Esophagus muscularis mucosa (tissue), 4 donors: ENCODE measurements around the gene AGAP4. TPM values are rescaled to one million over a fixed set of nuclear protein-coding genes. Genes with fewer than 3 reads are reported as not detected.
"Not testable (repeated sequence)": the region's sequence is repeated elsewhere in the genome, so short reads cannot be mapped to it uniquely, and the experiment has no call there.

Experiments
- DNase-seq: peaks from one replicate; pipeline ENCODE4 v3.0.0-alpha.2; 2017; ENCODE audit errors: extremely low spot score
- H3K27ac ChIP-seq, 4 donors: fragments of 200-600 bp; sonication (generic); replicated peaks in 1 of 4; 1 replicate in 3 of 4; 2 replicates in 1 of 4; pipeline ENCODE4 v1.5.1; 2016 to 2019; ENCODE audit warnings: mild to moderate bottlenecking in 1 of 4
- H3K27me3 ChIP-seq, 4 donors: fragments of 200-600 bp; sonication (generic); one replicate each; pipeline versions ENCODE4 v1.5.1 to v1.6.0; 2016 to 2019
- H3K36me3 ChIP-seq, 4 donors: fragments of 200-600 bp; sonication (generic); one replicate each; pipeline ENCODE4 v1.5.1; 2016 to 2019
- H3K4me1 ChIP-seq, 4 donors: fragments of 200-600 bp; sonication (generic); one replicate each; pipeline ENCODE4 v1.5.1; 2016 to 2019
- H3K4me3 ChIP-seq, 4 donors: fragments of 200-600 bp; sonication (generic); 1 replicate in 2 of 4; 2 replicates in 2 of 4; pipeline ENCODE4 v1.5.1; 2016 to 2019; ENCODE audit warnings: mild to moderate bottlenecking in 4 of 4, moderate library complexity in 1 of 4
- H3K9me3 ChIP-seq, 4 donors: fragments of 200-600 bp; sonication (generic); 1 replicate in 3 of 4; 2 replicates in 1 of 4; pipeline ENCODE4 v1.5.1; 2016 to 2019
- EP300 ChIP-seq: sonication (generic); formaldehyde crosslinking; IDR thresholded peaks from one replicate; pipeline ENCODE4 v1.6.1; 2017; ENCODE audit warnings: antibody characterized with exemption
- POLR2A ChIP-seq: fragments of 450-650 bp; IDR thresholded peaks from one replicate; pipeline ENCODE4 v1.6.1; 2017; ENCODE audit warnings: antibody characterized with exemption, moderate library complexity, mild to moderate bottlenecking, low read depth
- POLR2AphosphoS5 ChIP-seq, 2 donors: sonication (generic); formaldehyde crosslinking; IDR thresholded peaks; one replicate each; pipeline ENCODE4 v1.6.1; 2017; ENCODE audit warnings: antibody characterized with exemption in 2 of 2
- WGBS: methylation state at CpG from one replicate; pipeline ENCODE4 v1.1.5; 2018; 5-methylcytosine and 5-hydroxymethylcytosine counted together
- intact Hi-C: fragments of 100-400 bp; cut with DNase I; formaldehyde crosslinking; loops from one replicate; pipeline ENCODE4 v1.15.1; 2023
- total RNA-seq, 4 donors: library from RNA; depleted of rRNA; stranded (reverse); fragments of >200 nt; gene quantifications; one replicate each; pipeline versions ENCODE4 v1.1.0 to v1.2.1, GENCODE V29; 2016
- TF ChIP-seq, protein P1 (sequence below), 3 experiments: fragments of 200-600 bp in 2 of 3; fragments of 450-650 bp in 1 of 3; sonication (generic) in 2 of 3; IDR thresholded peaks; one replicate each; pipeline ENCODE4 v1.5.1; 2017 to 2019; ENCODE audit warnings: antibody characterized with exemption in 3 of 3, mild to moderate bottlenecking in 2 of 3, moderate library complexity in 1 of 3

The AGAP4 gene
- total RNA-seq, 4 donors from 2014 or later: 7.5 to 14.9 (median 8.0) TPM

DNA sequence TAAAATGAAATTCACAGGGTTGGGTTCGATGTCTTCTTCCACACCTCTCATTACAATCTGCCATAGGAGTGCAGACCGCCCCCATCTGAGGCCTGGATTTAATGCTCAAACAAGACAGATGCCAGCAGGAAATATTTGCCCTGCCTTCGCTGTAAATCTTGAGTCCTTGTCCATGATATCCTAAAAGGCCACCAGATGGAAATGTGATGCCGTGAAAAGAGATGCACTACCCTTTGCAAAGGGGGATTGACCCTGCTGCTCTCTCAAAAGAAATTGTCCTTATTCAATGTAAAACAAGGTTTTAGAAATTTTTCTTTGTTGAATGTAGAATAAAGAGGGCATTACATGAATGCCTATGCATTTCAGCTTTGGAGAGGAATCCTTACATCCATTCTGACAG is 37.5 kb downstream of the AGAP4 start:
- Histone ChIP-seq H3K27me3 (no peaks in the 10 kb centered on the region), H3K4me3 (no peak overlapping the region), H3K27ac (no peak overlapping the region), H3K4me1 (no peaks in the 10 kb centered on the region), H3K9me3 (no peaks in the 10 kb centered on the region), H3K36me3 (no peaks in the 10 kb centered on the region)
- no peak for DNase-seq
- intact Hi-C loops: no loop called here
- WGBS: 89% methylated on average over 4 of the region's 4 CpGs
- TF ChIP-seq, protein P1, sequence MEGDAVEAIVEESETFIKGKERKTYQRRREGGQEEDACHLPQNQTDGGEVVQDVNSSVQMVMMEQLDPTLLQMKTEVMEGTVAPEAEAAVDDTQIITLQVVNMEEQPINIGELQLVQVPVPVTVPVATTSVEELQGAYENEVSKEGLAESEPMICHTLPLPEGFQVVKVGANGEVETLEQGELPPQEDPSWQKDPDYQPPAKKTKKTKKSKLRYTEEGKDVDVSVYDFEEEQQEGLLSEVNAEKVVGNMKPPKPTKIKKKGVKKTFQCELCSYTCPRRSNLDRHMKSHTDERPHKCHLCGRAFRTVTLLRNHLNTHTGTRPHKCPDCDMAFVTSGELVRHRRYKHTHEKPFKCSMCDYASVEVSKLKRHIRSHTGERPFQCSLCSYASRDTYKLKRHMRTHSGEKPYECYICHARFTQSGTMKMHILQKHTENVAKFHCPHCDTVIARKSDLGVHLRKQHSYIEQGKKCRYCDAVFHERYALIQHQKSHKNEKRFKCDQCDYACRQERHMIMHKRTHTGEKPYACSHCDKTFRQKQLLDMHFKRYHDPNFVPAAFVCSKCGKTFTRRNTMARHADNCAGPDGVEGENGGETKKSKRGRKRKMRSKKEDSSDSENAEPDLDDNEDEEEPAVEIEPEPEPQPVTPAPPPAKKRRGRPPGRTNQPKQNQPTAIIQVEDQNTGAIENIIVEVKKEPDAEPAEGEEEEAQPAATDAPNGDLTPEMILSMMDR (IDR thresholded peaks at IDR 0.05): no peak
- TF ChIP-seq POLR2A (no peak), EP300 (no peak), POLR2AphosphoS5 (IDR thresholded peaks at IDR 0.05) (no peak)

DNA sequence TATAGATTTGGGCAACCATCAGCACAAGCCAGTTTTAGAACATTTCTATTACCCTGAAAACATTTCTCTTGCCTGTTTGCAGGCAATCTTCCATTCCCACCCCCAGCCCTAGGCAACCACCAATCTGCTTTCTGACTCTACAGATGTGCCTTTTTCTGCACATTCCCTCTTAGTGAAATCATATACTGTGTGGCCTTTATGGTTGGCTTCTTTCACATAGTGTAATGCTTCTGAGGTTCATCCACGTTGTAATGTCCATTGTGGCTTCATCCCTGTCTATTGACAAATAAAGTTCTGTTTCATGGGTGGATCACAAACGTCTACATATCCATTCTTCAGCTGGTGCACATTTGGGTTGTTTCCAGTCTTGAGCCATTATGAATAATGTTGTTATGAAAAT is 42.3 kb downstream of the AGAP4 start:
- H3K27me3 ChIP-seq, H3K36me3 ChIP-seq, H3K9me3 ChIP-seq, DNase-seq, H3K27ac ChIP-seq, H3K4me3 ChIP-seq, intact Hi-C loops, H3K4me1 ChIP-seq: not testable (repeated sequence)
- WGBS: 64% methylated on average over 2 of the region's 2 CpGs

DNA sequence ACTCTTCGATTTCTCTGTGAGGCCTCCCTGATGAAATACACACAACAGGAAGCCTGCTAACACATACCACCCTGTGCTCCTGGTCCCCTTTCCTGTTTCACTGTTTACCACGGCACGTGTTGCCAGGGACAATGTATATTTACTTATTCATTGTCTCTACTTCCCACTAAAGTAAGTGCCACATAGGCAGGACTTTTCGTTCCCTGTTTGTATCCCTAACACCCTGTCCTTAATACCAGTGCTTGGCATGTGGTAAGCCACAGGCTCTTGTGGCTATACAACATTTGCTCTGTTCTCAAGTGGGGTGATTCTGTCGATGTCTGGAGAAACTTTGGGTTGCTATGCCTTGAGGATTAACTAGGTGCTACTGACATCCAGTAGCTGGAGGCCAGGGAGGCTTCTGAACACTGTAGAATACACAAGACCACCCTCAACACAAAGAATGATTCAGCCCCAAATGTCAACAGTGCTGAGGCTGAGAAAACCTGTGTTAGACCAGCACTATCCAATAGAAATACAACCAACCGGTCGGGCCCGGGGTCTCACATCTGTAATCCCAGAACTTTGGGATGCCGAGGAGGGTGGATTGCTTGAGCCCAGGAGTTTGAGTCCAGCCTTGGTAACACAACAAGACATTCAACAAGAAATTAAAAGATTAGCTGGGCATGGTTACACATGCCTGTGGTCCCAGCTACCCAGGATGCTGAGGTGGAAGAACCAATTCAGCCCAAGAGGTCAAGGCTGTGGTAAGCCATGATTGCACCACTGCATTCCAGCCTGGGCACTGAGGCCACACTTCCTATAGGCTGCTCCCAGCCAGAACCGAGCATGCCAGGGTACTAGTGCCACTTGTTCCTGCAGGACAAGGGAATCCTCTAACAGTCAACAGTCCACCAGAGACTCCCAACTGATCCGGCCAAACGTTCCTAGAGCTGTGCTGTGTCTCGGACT is 44.0 kb downstream of the AGAP4 start:
- DNase-seq, H3K4me3 ChIP-seq, intact Hi-C loops, H3K36me3 ChIP-seq, H3K4me1 ChIP-seq, H3K9me3 ChIP-seq, H3K27me3 ChIP-seq, H3K27ac ChIP-seq: not testable (repeated sequence)
- WGBS: 68% methylated on average over 13 of the region's 13 CpGs

DNA sequence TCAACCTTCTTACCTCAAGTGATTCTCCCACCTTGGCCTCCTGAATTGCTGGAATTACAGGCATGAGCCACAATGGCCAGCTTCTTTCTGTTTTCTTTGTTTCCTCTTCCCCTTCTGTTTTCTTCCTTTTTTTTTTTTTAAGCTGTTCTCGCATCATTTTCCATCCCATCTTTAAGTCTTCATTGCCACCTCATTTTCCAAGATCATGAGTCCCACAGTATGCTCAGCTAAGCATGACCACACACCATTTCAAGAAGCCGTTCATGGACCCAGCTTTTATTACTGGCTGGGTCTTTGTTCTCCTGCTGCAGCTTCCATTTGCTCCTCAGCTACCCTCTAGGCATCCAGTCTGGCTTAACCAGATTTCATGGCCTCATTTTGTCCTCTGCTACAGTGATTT is 52.5 kb downstream of the AGAP4 start:
- H3K4me1 ChIP-seq, intact Hi-C loops: not testable (repeated sequence)

DNA sequence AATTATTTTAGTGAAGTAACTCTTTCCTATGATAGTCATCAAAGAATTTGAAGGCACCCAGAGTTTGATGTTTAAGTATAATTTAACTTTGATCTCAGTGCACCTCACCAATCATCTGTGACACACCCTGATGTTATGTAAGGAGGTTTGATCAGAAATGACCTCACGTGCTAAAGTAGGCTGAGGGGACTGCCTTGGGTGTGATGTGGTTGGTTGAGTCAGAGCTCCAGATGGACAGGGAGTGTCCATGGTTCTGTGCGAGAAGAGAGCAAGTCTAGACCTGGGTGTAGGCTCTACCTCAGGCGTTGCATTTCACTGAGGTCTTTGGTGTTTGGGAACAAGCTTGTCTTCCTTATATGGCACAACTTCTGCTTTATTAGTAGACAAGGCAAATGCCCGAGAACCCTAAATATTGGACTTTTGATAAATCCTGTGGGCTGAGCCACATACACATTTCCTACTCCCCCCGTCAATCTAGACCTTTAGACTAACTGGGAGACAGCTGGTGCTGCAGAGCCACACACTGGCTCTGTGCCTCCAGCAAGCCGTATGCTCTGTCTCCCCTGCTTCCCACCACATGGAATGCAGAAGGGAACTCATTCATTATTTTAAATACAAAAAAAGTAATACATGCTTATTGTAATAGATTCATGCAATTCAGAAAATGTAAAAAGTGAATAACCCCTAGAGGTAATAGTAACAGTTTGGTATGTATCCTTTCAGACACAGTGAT is 56.4 kb downstream of the AGAP4 start:
- H3K4me1 ChIP-seq, H3K27me3 ChIP-seq, H3K27ac ChIP-seq, DNase-seq, H3K4me3 ChIP-seq, H3K9me3 ChIP-seq, intact Hi-C loops: not testable (repeated sequence)
- WGBS: 82% methylated on average over 3 of the region's 6 CpGs
- H3K36me3 ChIP-seq: peaks cover 14 to 77% (median 36%) of the 10 kb centered on the region in 4 donors

More for the DNA sequence above, 52.5 kb downstream of the AGAP4 start:
- H3K4me3 ChIP-seq, H3K27ac ChIP-seq, DNase-seq, H3K9me3 ChIP-seq, H3K27me3 ChIP-seq: not testable (repeated sequence)
- 96% methylated on average over 2 of the region's 2 CpGs for WGBS
- H3K36me3 ChIP-seq: peaks cover 5 to 52% (median 17%) of the 10 kb centered on the region in 4 donors

DNA sequence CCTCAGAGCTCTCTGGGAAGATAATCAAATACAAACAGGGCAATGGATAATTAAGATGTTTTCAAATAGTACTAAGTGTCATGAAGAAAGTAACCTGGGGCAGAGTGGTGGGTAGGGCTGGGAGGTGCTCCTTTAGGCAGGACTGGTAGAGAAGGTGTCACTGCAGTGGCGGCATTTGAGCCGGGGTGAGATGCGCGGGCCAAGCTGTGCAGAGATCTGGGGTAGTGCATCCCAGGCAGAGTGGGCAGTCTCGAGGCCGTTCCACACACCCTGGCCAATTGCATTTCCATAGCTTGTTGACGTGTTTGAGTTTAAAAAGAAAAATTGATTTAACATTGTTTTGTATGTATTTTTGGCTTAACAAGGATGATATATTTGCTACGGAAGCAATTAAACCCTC is 57.3 kb downstream of the AGAP4 start:
- 97% methylated on average over 8 of the region's 8 CpGs for WGBS
- intact Hi-C loops, H3K4me1 ChIP-seq, H3K9me3 ChIP-seq, H3K27ac ChIP-seq, H3K4me3 ChIP-seq, H3K27me3 ChIP-seq, DNase-seq: not testable (repeated sequence)
- H3K36me3 ChIP-seq: peaks cover 18 to 81% (median 42%) of the 10 kb centered on the region in 4 donors

DNA sequence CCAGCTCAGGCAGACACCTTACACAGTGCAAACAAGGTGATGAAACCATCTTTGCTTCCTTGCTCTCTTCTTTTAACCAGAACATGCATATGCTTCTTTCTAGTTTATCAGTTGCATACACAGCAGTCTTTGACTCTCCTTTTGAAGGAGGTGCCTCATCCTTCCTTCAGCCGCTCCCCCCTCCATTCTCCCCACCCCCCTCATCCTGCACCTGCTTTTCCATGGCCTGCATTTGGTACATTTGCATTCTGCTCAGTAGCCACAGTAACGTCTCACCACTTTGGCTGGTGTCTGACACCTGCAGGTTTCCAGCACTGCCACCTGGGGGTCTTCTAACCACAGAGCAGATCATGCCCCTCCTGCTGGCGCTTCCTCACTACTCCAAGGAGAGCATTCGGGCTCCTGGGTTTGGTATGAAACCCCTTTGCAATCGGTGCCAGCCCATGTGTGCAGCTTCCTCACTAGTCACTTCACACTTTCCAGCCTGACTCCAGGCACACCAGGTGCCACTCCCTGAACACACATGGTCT is 60.0 kb downstream of the AGAP4 start:
- peaks cover 22 to 74% (median 44%) of the 10 kb centered on the region in 4 donors for H3K36me3 ChIP-seq
- H3K9me3 ChIP-seq, H3K4me1 ChIP-seq, DNase-seq, H3K27ac ChIP-seq, intact Hi-C loops, H3K27me3 ChIP-seq, H3K4me3 ChIP-seq: not testable (repeated sequence)
- whole genome bisulfite sequencing: 36% methylated on average over 2 of the region's 5 CpGs

DNA sequence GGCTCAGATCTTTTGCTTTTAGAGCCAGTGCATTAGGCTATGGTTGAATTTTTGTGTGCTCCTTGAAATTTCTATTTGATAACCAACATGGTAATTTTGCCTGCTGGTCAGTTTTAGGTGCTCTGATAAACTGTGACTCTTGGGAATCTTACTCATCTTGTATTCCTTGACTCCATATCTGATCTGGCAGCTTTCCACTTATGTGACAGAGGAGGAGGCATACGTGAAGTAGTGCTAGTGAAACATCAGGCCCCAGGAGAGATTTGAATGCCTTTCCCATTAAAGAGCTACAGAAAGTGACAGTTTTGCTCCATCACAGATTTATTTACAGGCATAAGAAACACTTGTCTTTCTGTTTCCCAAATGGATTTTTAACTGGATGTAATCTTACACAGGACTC is 61.1 kb downstream of the AGAP4 start:
- H3K4me1 ChIP-seq, H3K27ac ChIP-seq, intact Hi-C loops, H3K27me3 ChIP-seq, DNase-seq, H3K4me3 ChIP-seq, H3K9me3 ChIP-seq: not testable (repeated sequence)
- WGBS: 80% methylated on average over 1 of the region's 1 CpG
- peaks cover 17 to 64% (median 38%) of the 10 kb centered on the region in 4 donors for H3K36me3 ChIP-seq
